Stimulated activated CD8-positive, alpha-beta memory T cell treated with anti-CD3 and anti-CD28 coated beads, Interleukin-12 subunit alpha, Interleukin-12 subunit beta, amount 100 ng/mL, for 24 hours (primary cell): Measurements from ENCODE around the gene SEC62.
"Not testable (repeated sequence)": the region's sequence is repeated elsewhere in the genome, so short reads cannot be mapped to it uniquely, and the experiment has no call there.

Experiments used
- DNase-seq: peaks from one replicate; pipeline ENCODE4 v3.0.0-alpha.2; 2020; ENCODE audit errors: extremely low read depth

SEC62 gene

DNA sequence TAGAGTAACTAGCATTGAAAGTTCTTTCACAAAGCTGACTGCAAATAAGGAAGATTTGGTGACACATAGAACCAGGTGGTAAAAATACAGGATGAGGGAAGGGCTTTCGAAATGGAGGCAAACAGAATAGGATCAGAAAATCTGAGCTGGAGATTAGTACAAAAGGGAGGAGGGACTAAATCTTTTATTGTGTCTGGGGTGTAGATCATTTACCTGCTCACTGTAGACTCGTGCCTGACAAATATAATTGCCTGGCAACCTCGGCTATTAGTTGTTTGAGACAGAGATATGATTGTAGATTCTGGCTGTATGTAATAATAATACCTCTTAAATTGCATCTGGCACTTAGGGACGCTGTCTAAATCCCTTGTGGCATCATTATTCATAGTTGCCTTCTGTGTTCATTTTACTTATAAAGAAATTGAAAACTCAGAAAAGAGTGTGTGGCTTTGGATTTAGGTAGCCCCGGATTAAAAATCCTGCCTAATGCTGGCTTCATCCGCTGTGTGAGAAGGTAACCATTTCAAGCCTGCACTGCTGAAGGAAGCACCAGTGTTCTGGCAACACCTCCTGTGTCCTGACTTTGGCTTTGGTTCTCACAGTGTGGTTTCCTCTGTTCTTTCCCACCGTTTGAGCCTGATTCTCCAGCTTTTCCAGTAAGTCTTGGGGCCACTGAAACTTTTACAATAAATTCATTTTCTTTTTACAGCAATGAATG is 46.2 kb downstream of the SEC62 start:
- no peak for DNase-seq

DNA sequence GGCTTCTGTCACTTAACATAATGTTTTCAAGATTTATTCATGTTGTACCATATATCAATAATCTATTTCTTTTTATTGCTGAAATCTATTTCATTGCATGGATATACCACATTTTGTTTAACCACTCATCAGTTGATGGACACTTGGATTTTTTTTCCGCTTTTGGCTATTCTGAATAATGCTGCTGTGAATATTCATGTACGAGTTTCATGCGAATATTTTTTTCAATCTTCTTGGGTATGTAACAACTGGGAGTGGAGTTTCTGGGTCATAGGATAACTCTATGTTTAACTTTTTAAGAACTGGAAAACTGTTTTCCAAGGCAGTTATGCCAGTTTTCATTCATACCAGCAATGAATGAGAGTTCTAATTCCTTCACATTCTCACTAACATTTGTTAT is 49.5 kb downstream of the SEC62 start:
- DNase-seq = no peak

DNA sequence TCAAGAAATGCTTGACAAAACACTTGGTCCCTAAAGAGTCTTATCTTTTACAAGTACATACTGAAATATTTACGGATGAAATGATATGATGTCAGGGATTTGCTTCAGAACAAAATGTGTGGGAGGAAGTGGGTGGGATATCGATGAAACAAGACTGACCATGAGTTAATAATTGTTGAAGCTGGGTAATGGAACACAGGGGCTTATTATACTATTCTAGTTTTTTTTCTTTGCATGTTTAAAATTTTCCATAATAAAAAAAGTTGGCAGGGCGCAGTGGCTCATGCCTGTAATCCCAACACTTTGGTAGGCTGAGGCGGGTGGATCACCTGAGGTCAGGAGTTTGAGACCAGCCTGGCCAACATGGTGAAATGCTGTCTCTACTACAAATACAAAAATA is 52.7 kb downstream of the SEC62 start:
- not testable (repeated sequence) for DNase-seq

DNA sequence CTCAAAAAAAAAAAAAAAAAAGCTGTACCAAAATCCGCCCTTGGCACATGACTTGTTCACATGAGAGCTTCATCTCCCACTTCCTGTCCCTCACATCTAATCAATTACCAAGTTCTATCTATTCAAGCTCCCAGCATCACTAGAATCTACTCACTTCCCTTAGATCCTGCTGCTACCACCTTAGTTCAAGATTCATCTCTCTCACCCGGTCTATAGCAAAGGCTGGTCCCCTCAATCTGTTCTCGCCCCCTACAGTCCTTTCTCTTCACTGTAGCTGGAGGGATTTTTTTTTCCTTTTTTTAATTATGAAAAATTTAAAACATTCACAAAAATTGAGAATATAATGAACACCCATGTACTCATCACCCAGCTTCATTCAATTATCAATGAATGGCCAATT is 54.5 kb downstream of the SEC62 start:
- DNase-seq = no peak

DNA sequence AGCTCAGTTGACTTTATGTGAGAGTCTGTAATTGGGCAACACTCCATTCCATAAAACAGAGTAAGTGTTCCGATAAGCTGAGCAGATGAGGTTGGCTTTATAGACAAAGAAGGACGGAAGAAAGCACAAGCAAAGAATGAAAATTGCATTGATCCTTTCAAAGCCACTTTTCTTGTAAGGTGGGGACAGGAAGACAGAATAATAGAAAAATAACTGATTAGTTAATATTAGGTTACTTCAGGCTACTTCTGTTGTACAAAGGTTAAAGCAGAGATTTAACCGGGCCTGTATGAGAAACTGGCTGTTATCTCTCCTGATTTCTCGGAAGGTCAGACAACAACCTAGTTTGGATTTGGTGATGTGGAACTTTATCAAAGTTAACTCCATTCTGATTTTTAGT is 55.7 kb downstream of the SEC62 start:
- no peak for DNase-seq

DNA sequence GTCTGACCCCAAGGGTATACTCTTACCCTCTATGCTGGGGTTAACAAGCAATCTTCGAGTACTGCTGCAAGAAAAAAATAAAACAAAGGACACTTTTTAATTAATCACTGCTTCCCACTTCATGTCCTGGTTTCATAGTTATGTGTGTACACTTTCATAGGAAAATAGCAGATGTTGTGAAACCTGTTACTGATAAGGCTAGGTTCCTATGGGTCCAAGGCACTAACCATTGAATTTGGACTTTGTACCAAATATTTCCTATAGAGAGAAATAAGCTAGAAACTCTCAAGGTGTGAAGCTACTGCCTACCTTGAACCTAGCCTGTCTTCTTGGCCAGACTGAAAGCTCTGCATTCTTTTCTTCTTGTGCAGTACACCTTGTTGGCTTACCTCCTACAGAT is 56.6 kb downstream of the SEC62 start:
- no peak for DNase-seq

DNA sequence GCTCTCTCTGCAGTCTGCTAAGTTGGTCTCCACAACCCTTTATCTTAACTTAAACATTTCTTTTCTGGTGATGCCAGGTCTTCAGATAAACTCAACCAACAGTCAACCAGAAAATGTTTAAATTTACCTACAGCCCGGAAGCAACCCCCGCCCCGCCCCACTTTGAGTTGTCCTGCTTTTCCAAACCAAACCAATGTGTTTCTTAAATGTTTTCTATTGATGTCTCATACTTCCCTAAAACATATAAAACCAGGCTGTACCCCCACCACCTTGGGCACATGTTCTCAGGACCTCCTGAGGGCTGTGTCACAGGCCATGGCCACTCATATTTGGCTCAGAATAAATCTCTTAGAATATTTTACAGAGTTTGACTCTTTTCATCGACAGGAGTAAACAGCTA is 58.0 kb downstream of the SEC62 start:
- DNase-seq = no peak

DNA sequence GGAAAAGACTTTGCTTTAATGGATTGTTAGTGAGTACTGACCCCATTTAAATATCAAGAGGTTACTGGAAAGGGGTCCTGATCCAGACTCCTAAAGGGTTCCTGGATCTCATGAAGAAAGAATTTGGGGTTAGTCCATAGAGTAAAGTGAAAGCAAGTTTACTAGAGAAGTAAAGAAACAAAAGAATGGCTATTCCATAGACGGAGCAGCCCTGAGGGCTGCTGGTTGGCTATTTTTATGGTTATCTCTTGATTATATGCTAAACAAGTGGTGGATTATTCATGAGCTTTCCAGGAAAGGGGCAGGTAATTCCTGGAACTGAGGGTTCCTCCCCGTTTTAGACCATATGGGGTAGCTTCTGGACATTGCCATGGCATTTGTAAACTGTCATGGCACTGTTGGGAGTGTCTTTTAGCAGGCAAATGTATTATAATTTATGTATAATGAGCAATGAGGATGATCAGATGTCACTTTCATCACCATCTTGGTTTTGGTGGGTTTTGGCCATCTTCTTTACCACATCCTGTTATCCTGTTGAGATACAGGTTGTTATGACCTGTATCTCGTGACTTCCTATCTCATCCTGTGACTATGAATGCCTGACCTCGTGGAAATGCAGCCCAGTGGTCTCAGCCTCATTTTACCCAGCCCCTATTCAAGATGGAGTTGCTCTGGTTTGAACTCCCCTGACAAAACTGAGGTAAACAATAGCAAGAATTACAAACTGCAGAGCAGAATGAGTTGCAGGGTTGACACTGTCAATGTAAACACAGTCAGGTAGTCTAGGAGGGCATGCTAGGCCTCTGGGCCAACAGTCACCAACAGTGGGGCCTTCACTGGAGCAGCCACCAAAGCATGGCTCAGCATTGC is 60.9 kb downstream of the SEC62 start:
- DNase-seq = no peak

DNA sequence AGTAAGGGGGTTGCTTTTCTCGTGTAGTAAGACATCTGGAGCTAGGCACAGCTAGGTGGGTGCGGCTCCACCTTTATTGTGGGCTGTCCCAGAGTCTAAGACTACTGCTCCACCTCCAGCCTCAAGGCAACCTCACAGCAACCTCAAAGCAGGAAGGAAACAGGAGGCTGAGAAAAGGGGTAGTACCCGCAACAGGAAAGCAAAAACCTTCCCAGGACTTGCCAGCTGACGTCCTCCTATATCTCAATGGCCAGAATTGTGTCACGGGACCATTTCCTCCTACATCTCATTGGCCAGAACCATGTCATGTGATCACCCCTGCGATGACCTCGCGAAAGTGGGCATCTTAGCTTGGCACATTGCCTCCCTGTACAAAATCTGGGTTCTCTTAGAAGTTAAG is 66.9 kb downstream of the SEC62 start:
- no peak for DNase-seq

DNA sequence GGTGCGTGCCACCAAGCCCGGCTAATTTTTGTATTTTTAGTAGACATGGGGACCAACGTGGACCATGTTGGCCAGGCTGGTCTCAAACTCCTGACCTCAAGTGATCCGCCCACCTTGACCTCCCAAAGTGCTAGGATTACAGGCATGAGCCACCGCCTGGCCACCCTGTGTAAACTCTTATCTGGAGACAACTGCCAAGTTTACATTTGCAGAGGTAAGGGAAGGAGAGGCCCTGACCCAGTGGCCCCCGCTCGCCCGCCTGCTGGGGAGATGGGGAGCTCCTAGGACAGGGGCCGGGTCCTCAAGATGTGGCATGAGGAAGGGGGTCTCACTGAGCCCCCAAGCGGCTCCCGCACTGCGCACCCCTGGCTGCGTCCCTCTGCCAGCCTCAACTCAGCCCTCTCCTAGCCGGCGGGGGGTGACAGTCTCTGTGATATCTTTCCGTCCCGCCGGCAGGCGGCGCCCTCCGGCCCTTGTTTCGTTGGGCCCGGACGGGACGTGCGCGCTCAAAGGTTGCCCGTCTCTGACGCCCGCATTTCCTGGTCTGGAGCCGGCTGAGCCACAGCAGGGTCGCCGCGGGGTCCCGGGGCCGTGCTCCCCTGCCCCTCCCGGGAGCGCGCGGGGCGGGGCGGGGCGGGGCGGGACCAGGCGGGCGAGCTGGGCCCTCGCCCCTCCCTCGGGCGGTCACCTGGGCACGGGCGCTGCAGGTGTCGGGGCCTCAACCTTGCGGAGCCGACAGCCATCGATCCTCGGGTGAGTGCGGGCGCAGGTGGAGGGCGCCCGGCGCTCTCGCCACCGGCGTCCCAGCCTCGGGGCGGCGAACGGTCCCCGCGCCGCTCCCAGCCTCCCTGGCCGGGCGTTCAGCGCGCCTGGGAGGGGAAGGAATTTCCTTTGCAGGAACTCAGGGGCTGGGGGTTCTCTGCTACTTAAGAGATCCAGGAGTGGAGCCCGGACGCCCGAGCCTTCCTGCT is 71.1 kb downstream of the SEC62 start, which contains the start of gene GPR160:
Gene GPR160 (plus strand): TSS at position 533 of the 971 bp plus-strand sequence. CDS start 45,978 bp downstream, outside the sequence.
- peak; percentile 45 for DNase-seq

DNA sequence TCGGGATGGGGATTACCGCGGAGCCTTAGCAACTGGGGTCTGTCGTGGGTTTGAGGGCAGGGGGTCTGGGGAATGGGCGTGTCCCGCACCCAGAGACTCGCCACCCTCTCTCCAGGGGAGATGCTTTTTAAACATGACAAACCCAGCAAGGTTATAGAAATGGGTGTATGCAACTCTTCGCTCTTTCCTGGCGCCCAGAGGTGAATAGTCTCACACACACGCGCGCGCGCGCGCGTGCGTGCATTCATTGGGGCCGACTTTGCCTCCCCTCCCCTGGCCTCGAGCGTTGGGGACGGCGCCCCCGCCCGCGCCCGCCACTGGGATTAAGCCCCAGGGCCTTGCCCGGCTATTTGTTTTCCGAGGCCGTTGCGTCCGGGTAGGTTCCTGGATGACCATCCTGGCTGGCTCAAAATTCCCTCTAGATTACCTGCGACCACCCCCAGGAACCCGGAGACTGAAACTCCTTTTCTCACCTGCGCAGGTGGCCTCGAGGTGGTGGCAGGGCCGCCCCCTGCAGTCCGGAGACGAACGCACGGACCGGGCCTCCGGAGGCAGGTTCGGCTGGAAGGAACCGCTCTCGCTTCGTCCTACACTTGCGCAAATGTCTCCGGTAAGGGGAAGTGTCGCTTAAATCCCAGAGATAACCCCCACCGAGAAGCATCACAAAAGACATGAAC is 72.0 kb downstream of the SEC62 start:
- no peak for DNase-seq

DNA sequence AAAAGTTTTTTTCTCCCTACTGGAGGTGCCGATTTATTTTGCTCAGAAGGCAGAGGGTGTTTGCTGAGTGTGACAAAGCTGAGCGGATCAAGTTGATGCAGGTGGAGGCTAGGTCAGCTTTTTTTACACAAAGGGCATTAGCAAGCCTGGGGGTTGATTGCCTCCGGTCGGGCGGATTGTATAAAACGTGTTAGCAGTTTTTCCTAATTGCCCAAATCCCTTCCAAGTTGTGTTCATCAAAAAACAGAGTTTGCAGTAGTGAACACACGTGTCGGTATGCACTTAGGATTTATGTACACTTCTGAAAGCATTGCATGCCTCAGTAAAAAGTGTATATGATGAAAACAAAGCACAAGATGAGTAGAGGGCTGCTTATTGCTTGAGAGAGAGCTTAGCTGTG is 73.8 kb downstream of the SEC62 start:
- no peak for DNase-seq

DNA sequence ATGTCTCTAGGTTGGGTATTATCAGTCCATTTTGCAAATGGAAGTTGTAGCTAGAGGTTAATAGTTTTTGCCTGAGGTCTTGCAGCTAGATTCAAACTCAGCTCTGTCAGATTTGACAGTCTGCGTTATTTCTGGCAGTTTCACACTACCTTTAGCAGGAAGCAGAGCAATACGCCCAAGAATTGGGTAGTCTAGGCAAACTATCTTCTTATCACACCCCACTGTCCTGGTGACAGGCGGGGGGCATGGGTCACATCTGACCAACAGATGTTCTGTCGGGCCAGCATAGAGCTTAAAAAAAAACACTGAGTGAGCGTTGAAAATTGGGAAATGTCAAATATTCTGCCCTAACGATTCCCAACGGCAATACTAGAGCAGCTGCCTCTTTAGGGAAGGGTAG is 76.9 kb downstream of the SEC62 start:
- no peak for DNase-seq

DNA sequence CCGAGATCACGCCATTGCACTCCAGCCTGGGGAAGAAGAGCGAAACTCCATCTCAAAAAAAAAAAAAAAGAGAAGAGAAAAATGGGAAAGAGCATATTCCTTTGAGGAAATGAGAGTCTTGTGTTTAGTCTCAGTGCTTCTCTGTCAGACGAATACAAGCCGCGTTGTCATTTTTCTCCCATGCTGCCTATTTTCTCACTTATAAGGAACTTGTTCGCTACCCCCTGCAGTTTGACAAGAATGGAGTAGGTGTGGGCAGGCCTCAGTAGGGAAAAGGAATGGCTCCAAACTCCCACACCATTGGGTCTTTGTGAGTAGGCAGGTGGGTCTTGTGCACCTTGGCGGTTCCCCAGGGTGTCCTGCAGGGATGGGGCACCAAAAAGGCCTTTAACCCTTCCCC is 77.7 kb downstream of the SEC62 start:
- DNase-seq = no peak

DNA sequence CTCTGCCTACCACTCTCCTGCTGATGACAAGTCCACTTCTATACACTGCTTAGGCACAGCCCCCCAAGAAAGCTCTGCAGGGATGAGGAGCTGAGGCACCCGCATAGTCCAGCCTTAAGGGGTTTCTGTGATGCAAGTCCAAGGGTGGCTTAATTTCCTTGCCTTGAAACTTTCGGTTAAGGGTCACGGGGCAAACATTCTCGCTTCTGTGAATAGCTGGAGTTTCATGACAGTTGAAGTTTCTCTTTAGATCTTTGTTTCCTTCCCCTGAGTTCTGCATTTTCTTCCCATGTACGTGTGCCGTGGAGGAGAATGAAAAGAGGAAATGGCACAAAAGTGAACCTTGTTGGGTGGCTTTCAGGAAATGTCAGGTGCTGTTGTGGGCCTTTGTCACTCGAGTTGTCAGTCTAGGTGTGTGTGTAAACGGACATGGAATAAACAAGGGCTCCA is 78.2 kb downstream of the SEC62 start:
- DNase-seq = no peak

DNA sequence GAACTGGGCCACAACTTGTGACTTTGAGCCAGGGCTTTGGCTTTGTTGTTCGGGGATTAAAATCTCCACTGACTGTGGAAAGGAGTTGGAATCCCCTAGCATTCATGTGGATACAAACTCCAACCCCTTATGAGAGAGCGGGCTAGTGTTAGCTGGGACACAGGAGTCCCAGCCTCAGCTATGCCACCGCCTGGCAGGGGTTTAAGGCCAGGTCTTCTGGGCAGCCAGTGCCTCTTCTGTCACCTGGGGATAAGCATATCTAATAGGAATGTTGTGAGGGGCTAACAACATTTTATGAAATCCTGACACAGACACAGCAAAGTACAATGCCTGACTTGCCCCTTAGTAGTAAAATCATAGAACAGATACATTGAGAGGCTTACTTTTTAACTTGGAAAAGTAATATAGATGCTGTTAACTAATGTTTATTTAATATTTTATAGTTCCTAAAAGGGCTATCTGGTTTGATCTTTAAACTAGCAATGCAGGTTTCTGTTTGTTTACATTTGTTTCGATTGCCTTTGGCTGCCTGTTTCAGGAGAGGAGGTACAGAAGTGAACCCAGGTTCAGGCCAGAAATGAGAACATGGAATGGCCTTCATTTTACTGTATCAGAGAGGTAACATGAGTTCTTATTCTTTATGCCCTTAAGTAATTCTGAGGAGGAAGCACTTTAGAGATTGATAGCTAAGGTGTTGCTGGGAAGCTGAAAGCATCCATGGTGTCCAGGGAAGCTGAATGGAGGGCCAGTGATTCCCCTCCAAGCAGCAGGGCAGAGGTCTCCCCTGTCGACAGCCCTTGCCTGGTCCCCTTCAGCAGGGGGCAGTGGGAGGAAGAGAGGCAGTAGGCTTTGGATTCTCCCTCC is 79.9 kb downstream of the SEC62 start:
- no peak for DNase-seq

DNA sequence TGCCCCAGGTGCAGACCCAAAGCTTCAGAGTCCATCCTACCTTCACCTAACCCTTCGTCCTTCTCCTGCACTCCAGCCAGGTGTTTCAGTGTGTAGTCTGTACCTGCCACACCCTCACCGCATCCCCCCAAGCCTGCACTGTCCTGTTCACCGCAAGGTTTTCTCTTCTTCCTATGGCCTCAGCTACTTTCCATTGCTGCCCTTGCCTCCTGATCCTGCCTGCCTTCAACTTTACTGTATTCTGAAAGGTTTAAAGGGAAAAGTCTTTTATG is 80.5 kb downstream of the SEC62 start:
- DNase-seq = no peak
